ENCODE data around the gene KRT4. TPM values are rescaled to one million over a fixed set of nuclear protein-coding genes. Genes with fewer than 3 reads are reported as not detected.
"Not testable (repeated sequence)": the region's sequence is repeated elsewhere in the genome, so short reads cannot be mapped to it uniquely, and the experiment has no call there.

The KRT4 gene
- total RNA-seq, 1 experiment from 2014 or later = not detected

DNA sequence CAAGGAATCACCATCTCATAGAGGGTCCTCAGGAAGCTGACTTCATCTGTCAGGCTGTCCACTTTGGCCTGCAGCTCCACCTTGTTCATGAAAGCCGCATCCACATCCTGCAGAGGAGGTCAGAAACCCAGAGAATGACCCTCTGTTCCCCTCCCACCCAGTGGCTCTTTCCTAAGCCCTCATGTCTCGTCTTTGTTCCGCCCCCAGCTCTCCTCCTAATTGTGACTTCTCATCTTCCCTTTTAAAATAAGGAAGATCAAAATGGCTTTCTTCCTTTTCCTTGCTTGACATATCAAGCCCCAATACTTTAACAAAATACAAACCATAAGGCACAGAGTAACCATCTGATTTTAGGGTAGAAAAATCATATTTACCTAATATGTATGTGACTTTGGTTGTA lies 41.1 kb downstream of the KRT4 start:
- DNase-seq (ENCODE audit: low read depth) = no peak

GRCh38 chr12:52772188-52772587 lies 41.7 kb downstream of the KRT4 start:
- no peak for DNase-seq (ENCODE audit: low read depth)

GRCh38 chr12:52771505-52771904 lies 42.4 kb downstream of the KRT4 start:
- no peak for DNase-seq (ENCODE audit: low read depth)

DNA sequence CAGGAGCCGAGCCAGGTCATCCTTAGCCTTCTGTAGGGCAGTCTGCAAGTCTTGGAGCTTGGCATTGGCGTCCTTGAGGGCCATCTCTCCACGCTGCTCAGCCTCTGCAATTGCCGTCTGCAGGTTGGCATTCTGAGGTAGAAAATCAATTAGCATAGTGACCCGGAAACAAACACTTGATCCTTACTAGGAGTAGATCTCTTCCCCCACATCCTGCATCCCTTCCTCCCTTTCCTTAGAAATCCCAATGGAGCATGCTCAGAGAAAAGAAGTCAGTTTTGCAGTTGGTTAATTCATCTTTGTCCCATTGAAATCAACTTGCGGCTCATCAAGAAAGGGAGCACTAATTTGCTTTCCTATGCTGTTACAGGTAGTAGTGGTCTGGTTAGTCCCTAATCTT lies 42.8 kb downstream of the KRT4 start:
- DNase-seq (ENCODE audit: low read depth) = no peak

DNA sequence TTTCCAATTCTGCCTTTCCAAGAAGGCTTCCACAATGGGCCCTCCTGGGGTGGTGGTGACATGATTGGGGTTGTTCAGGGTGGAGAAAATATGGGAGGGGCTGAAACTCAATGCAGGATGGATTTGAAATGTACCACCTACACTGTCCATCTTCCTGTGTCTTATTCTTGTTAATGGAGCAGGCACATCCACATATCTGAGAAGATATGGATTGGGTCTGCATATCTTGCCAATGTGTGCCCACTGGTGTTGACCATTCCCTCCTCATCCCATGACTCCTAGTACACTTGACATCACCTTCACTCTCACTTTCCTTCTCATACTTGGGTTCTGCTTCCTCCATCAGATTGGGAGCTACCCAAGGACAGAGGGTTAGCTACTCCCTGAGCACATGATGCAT lies 44.0 kb downstream of the KRT4 start:
- DNase-seq (ENCODE audit: low read depth) = no peak

GRCh38 chr12:52769354-52769753 lies 44.6 kb downstream of the KRT4 start:
- no peak for DNase-seq (ENCODE audit: low read depth)

DNA sequence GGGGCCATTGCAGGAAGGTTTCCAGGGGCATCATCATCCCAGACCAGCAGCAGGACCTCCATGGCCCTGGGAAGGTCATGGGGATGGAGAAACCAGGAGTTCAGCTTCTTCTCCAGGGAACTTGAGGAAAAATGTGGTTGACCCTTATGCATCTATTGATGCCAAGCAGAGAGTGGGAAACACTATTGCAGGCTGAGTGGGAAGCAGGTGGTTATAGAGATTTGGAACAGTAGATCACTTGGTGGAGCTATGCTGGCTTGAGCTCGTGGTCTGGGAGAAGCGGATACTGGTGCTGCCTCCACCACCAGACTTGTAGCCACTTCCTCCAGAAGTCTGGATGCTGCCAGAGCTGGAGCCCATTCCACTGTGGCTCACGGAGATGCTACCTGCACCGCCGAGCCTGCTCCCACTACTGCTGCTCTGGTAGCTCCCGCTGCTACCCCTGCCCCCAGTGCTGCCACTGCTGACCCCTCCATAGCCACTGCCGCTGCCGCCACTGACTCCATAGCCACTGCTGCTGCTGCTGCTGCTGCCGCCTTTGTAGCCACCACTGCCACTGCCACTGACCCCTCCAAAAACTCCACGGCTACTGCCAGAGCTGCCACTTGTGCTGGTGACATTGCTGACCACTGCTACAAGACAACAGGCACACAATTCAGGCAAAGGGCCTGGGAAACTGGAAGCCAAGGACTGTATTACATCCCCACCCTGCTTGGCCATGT lies 45.3 kb downstream of the KRT4 start:
- DNase-seq (ENCODE audit: low read depth) = no peak

DNA sequence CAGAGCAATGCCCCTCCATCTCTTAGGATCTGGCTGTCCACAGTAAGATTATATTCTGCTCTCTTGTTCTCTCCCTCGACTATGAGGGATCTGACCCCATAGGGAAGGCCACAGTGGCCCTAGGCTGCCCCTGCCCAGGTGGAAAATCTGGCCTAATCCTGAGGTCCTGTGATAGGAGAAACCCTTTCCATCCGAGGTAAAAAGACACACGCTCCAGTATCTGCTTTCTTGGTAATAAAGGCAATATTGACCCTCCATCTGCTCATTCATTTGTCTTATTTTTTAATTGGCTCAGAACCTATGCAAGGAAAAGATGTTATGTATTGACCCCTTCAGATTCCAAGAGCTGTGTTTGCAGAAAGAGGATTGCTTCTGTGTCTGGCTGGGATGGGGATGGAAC lies 46.5 kb downstream of the KRT4 start:
- no peak for DNase-seq (ENCODE audit: low read depth)

DNA sequence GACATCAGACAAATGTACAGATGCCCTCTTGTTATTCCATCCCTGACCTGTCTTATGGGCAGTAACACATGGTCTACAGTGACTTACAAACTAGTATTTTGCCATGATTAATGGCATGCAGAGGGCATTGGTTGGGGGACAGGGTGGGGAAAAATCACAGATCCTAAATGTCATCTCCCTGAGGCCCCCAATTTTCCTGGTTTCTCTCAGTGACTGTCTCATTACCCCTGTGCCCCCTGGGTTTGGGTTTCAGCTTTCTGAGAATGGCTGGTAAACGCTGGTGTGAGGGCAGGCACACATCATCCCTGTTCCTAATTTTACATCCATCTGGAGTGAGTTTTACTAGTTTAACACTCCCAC lies 46.9 kb downstream of the KRT4 start:
- no peak for DNase-seq (ENCODE audit: low read depth)

- DNase-seq (ENCODE audit: low read depth) = no peak
These were observed 47.4 kb downstream of the KRT4 start for GRCh38 chr12:52766351-52767019.

DNA sequence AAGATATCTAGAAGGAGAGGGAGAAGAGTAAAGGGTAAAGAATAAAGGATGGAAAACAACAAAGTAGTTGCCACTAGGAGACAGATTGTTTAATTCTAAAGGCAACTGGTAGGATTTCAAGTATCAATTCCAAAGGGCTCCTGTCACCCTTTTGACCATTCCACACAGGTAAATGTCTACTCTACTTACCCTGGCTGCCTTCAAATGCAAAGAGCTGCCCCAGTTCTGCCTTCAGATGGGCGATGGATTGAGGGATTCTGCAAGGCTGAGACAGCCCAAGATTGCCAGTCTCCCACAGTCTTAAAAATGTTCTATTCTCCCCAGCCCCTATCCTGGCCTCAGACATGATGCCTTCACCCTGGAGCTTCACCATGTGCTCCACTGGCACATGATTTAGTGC lies 48.2 kb downstream of the KRT4 start:
- no peak for DNase-seq (ENCODE audit: low read depth)

GRCh38 chr12:52763991-52764390 lies 49.9 kb downstream of the KRT4 start:
- DNase-seq (ENCODE audit: low read depth) = no peak

DNA sequence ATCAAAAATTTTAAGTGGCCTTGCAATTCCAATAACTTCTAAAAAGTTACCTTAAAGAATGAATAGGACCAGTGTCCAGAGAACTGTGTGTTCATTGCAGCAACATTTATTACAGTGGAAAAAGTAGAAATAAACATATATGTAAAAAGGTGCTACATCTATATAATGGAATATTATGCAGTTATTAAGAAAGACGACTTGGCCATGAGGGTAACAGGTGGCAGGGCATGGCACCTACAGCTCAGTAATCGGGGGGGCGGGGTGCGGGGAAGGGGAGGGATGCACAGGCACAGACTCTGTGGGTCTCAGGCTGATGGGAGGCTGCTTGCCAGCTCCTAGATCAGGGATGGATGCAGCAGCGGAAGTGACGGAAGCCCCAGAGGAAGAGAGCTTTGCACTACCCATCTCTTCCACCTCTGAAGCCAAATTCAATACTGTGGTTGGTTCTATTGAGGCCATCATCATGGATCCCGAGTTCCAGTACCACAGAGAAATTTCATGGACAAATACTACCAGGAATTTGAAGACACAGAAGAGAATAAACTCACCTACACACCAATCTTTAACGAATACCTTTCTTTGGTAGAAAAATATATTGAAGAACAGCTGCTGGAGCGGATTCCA lies 50.8 kb downstream of the KRT4 start:
- DNase-seq (ENCODE audit: low read depth) = no peak

GRCh38 chr12:52761802-52762201 lies 52.1 kb downstream of the KRT4 start:
- no peak for DNase-seq (ENCODE audit: low read depth)

DNA sequence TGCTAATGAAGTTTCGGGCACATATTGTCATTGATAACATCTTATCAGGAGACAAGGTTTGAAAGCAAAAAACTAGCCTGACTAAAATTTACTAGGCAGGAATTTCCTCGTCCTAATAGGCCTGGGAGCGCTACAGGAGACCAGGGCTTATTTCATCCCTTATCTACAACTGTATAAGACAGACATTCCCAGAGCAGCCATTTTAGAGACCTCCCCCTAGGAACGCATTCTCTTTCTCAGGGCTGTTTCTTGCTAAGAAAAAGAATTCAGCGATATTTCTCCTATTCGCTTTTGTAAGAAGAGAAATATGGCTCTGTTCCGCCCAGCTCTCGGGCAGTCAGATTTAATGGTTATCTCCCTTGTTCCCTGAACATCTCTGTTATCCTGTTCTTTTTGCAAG lies 52.7 kb downstream of the KRT4 start:
- DNase-seq (ENCODE audit: low read depth) = not testable (repeated sequence)

GRCh38 chr12:52760623-52761022 lies 53.3 kb downstream of the KRT4 start:
- no peak for DNase-seq (ENCODE audit: low read depth)

DNA sequence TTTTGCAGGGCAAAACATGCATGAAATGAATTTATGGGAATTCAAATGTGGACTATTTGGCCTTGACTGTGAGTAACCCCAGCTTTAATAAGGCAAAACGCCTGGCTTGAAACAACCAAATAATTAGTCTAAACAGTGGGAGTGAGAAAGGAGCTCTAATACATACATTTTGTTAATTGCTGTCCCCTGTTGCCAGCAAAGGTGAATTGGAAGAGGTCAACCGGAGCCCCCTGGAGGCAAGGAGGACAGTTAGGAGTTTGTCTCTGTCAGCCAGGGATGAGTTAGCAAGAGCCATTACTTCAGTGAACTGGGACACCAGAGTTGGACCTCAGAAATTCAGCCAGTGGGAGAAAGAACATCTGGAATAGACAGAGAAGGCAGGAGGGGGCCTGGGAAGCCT lies 54.2 kb downstream of the KRT4 start:
- DNase-seq (ENCODE audit: low read depth) = no peak

DNA sequence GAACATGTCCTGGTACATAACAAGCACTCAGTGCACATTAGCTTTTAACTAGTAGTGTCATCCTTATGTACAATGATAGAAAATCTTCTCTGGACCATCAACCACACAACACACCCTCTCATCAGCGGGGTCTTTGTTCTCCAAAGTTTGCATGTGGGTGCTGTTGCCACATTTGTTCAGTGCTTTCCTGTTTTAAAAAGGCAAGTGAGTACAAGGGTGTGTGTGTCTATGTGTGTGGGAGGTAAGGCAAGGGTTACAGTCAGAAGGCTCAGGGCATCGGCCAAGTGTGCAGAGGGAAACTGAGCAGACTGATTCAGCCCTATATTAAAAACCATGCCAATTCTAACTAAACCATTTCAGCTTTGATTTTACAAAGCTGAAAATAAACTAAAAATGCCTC lies 54.7 kb downstream of the KRT4 start:
- no peak for DNase-seq (ENCODE audit: low read depth)

DNA sequence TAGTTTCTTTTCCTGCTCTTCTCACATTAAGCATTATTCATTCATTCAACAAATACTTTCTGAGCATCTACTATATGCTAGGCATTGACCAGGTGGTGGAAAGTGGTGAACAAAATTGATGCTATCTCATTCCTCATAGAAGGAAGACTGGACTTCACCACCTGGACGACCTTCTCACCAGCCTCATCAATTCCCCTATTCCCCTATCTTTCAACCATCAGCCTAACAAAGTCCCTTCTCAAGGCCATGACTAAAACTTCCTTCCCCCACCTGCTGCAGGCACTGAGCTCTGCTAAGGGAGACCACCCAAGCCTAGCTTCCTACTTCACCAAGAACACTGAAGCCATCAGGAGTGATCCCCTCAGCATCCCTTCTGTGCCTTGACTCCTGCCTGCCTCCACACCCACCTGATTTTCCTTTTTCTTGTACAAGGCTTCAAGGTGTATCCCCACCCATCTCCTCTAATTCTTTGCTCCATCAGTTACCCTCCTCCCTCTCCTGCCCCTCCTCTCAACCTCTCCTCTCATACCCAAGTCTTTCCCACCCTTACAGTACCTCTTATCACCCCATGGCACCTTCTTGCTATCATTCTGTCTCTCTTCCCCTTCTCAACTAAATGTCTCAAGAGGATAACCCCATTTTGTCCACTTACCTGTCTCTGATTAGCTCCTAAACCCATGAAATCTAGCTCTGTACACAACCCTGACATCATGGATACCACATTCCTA lies 56.3 kb downstream of the KRT4 start:
- no peak for DNase-seq (ENCODE audit: low read depth)
